GM10248 (cell line): Measurements from ENCODE around the gene CECR2.

Experiments used
- CTCF ChIA-PET: fragments of 300-600 bp; sonication (Branson Sonifier 250); formaldehyde crosslinking; extraction: SDS; loops from one replicate; lab custom pipeline; 2021; ENCODE audit warnings: antibody characterized with exemption; lab: Yijun Ruan, JAX
- POLR2A ChIA-PET: fragments of 350-650 bp; sonication (Branson Sonifier 250); formaldehyde crosslinking; extraction: SDS; loops from one replicate; lab custom pipeline; 2020; ENCODE audit warnings: antibody characterized with exemption; lab: Yijun Ruan, JAX
- DNase-seq: peaks from one replicate; pipeline ENCODE4 v3.0.0; 2012; ENCODE audit errors: extremely low spot score
- CTCF ChIP-seq: IDR thresholded peaks from 2 replicates; pipeline ENCODE4 v1.5.1; 2012; ENCODE audit warnings: mild to moderate bottlenecking, low read depth; ENCODE audit errors: extremely low read depth, missing control alignments, control extremely low read depth

The CECR2 gene

GRCh38 chr22:17491090-17491640 is 121.9 kb downstream of the CECR2 start:
- ChIA-PET POLR2A (no interaction called here), CTCF (interaction anchor here (1.3 to 5.1 kb wide), 2 partner anchors 11 to 319 kb away, joined by 3 to 27 read pairs; no protein-coding TSS in a partner anchor)
- TF ChIP-seq CTCF: no peak
- no peak for DNase-seq

DNA sequence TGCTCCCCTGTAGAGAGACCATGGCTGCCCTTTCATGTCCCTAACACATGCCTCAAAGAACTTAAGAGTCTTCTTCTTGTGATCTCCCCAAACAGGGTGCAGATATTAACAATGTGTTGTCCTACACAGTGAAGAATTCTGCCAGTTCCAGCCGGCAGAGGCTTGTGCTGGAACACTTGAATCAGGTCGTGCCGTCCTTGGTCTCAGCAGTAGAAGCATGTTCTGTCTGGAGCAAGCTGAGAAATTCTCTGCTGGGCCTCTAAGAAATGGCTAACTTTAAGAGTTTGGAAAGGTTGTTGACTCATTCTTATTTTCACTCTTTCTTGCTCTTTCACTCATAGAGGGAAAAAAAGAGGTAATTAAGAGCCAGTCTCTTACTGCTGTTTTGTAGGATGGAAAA is 123.0 kb downstream of the CECR2 start:
- ChIA-PET POLR2A (no interaction called here), CTCF (interaction anchor here (1.3 to 5.1 kb wide), 2 partner anchors 10 to 320 kb away, joined by 3 to 27 read pairs; no protein-coding TSS in a partner anchor)
- no peak for TF ChIP-seq CTCF
- no peak for DNase-seq

DNA sequence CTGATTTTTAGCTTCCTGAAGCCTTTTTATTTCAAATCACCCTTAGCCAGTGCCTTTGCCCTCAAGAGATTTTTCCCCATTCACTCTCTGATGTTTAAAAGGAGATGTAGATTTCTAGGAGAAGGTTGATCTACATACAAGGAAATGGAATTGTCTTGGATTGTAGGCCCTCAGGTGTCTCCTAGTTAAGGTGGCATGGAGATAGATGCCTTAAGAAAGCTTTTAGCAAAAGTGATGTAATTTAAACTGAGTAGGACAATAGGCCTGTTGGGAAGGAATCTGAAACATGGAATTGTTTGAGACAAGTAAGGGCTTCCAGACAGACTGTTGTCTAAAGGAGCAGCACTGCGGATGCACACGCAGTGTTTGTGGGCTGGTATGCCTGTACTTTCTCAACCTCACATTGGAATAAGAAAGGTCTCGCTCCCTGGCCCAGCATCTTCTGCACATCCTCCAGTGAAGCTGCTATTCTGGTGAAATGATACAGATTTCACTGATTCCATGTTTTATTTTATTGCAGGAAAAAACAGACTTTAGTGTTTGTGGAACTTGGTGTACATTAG is 124.2 kb downstream of the CECR2 start:
- DNase-seq: no peak
- ChIA-PET CTCF (interaction anchor here (1.1 to 1.5 kb wide), 3 partner anchors 8 to 291 kb away, joined by 3 to 5 read pairs (median 3); no protein-coding TSS in a partner anchor), POLR2A (no interaction called here)
- no peak for TF ChIP-seq CTCF

GRCh38 chr22:17496841-17497240 is 127.6 kb downstream of the CECR2 start:
- ChIA-PET CTCF (interaction anchor here (0.8 to 3.8 kb wide), 3 partner anchors 13 to 325 kb away, joined by 3 to 28 read pairs (median 3); no protein-coding TSS in a partner anchor), POLR2A (no interaction called here)
- DNase-seq: no peak
- no peak for TF ChIP-seq CTCF

GRCh38 chr22:17501679-17502285 is 132.5 kb downstream of the CECR2 start:
- DNase-seq: peak; percentile 68
- ChIA-PET CTCF (interaction anchor here (0.7 to 6.6 kb wide), 59 partner anchors 8 to 605 kb away, joined by 3 to 186 read pairs (median 5); partner anchors contain the start of gene HDHD5), POLR2A (no interaction called here)
- TF ChIP-seq CTCF: peak; percentile 63

GRCh38 chr22:17508110-17508509 is 138.8 kb downstream of the CECR2 start:
- POLR2A ChIA-PET: no interaction called here
- TF ChIP-seq CTCF: no peak
- CTCF ChIA-PET: interaction anchor here (1.0 to 3.7 kb wide), 2 partner anchors 303 to 336 kb away, joined by 3 to 15 read pairs; no protein-coding TSS in a partner anchor
- DNase-seq: no peak
